Measurements from ENCODE around the gene DEDD. TPM values are rescaled to one million over a fixed set of nuclear protein-coding genes. Genes with fewer than 3 reads are reported as not detected.

Gene DEDD
- total and polyA plus RNA-seq, 2 of the 13 experiments (the other 11 are each of a cell fraction or from before 2014, with no cell fraction given), result 12.6 to 27.8 TPM

DNA sequence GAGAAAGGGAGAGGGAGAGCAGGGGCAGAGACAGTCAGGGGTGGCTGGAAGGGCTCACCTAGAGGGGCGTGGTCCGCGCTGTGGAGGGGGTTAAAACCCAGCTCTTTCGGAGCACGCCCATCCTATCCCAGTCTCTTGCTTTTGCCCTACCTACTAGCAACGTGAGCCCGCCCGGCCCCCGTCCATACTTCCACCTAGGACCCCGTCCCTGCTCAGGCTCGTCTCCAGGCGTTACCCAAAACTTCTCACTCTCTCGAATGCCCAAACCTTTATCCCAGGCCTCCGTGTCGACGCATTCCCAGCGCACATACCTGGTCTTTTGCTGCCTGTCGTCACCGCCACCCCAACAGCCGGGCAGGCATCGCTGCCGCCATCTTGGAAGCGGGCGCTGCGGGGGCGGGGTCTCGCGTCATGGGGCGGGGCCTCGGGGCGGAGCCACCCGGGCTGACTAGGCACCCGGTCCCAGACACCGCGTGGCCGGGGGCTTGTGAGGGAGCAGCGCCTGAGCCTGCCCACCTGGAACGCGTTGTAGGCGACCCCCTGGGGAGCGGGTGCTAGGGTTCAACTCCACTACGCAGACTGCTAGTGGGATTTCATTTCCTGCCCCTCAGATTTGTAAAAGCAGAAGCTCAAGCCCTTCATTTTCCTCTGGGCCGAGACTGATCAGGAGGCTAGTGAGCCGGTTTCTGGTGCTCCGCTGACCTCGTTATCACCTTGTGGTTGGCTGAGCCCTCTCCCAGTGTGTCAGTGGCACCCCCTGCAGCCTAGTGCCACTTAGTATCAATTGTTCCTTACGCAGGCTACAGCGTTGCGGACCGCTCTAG, 44.9 kb upstream of the DEDD start, which contains the start of gene B4GALT3 (continued):
- TF ChIP-seq, protein P1, sequence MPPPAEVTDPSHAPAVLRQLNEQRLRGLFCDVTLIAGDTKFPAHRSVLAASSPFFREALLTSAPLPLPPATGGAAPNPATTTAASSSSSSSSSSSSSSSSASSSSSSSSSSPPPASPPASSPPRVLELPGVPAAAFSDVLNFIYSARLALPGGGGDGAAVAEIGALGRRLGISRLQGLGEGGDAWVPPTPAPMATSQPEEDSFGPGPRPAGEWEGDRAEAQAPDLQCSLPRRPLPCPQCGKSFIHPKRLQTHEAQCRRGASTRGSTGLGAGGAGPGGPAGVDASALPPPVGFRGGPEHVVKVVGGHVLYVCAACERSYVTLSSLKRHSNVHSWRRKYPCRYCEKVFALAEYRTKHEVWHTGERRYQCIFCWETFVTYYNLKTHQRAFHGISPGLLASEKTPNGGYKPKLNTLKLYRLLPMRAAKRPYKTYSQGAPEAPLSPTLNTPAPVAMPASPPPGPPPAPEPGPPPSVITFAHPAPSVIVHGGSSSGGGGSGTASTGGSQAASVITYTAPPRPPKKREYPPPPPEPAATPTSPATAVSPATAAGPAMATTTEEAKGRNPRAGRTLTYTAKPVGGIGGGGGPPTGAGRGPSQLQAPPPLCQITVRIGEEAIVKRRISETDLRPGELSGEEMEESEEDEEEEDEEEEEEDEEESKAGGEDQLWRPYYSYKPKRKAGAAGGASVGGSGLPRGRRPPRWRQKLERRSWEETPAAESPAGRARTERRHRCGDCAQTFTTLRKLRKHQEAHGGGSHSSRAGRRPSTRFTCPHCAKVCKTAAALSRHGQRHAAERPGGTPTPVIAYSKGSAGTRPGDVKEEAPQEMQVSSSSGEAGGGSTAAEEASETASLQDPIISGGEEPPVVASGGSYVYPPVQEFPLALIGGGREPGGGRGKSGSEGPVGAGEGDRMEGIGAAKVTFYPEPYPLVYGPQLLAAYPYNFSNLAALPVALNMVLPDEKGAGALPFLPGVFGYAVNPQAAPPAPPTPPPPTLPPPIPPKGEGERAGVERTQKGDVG (CRISPR knock-in tag; IDR thresholded peaks at IDR 0.05; ENCODE audit: borderline replicate concordance), result 0 out of 2 replicates have a peak, but pooled peaks have one; percentile 39
- TF ChIP-seq MAFK (conservative IDR thresholded peaks at IDR 0.05 in 1 of 2, IDR thresholded peaks at IDR 0.05 in 1 of 2; ENCODE audit: low read length in 2 of 2) (no peak), ZNF619 (CRISPR knock-in tag; IDR thresholded peaks at IDR 0.05) (no peak), KDM5B (CRISPR knock-in tag; IDR thresholded peaks at IDR 0.05; ENCODE audit: borderline replicate concordance) (peak; percentile 80; the same call in 1 of the 2 replicates), NFYC (CRISPR knock-in tag; IDR thresholded peaks at IDR 0.05) (no peak), RARG (CRISPR knock-in tag; IDR thresholded peaks at IDR 0.05; ENCODE audit: low read depth) (peak; percentile 73; the same call in 1 of the 2 replicates), ZNF230 (CRISPR knock-in tag; IDR thresholded peaks at IDR 0.05) (peak; percentile 89), LCORL (IDR thresholded peaks at IDR 0.05) (no peak), LCORL (CRISPR knock-in tag; IDR thresholded peaks at IDR 0.05) (peak; percentile 20; the same call in 1 of the 2 replicates), MAFF (IDR thresholded peaks at IDR 0.05; ENCODE audit: low read depth, low read length) (no peak), ZNF878 (CRISPR knock-in tag; IDR thresholded peaks at IDR 0.05) (peak; percentile 44; the same call in 1 of the 2 replicates), DMAP1 (CRISPR knock-in tag; IDR thresholded peaks at IDR 0.05) (peak; percentile 98), PAX8 (CRISPR knock-in tag; IDR thresholded peaks at IDR 0.05; ENCODE audit: borderline replicate concordance) (peak; percentile 91; the same call in 1 of the 2 replicates)
- TF ChIP-seq, protein P2, sequence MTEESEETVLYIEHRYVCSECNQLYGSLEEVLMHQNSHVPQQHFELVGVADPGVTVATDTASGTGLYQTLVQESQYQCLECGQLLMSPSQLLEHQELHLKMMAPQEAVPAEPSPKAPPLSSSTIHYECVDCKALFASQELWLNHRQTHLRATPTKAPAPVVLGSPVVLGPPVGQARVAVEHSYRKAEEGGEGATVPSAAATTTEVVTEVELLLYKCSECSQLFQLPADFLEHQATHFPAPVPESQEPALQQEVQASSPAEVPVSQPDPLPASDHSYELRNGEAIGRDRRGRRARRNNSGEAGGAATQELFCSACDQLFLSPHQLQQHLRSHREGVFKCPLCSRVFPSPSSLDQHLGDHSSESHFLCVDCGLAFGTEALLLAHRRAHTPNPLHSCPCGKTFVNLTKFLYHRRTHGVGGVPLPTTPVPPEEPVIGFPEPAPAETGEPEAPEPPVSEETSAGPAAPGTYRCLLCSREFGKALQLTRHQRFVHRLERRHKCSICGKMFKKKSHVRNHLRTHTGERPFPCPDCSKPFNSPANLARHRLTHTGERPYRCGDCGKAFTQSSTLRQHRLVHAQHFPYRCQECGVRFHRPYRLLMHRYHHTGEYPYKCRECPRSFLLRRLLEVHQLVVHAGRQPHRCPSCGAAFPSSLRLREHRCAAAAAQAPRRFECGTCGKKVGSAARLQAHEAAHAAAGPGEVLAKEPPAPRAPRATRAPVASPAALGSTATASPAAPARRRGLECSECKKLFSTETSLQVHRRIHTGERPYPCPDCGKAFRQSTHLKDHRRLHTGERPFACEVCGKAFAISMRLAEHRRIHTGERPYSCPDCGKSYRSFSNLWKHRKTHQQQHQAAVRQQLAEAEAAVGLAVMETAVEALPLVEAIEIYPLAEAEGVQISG (CRISPR knock-in tag; IDR thresholded peaks at IDR 0.05), result no peak; the same call in none of the 2 replicates
- TF ChIP-seq, protein P3, sequence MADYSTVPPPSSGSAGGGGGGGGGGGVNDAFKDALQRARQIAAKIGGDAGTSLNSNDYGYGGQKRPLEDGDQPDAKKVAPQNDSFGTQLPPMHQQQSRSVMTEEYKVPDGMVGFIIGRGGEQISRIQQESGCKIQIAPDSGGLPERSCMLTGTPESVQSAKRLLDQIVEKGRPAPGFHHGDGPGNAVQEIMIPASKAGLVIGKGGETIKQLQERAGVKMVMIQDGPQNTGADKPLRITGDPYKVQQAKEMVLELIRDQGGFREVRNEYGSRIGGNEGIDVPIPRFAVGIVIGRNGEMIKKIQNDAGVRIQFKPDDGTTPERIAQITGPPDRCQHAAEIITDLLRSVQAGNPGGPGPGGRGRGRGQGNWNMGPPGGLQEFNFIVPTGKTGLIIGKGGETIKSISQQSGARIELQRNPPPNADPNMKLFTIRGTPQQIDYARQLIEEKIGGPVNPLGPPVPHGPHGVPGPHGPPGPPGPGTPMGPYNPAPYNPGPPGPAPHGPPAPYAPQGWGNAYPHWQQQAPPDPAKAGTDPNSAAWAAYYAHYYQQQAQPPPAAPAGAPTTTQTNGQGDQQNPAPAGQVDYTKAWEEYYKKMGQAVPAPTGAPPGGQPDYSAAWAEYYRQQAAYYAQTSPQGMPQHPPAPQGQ (CRISPR knock-in tag; IDR thresholded peaks at IDR 0.05; ENCODE audit: borderline replicate concordance), result no peak
- TF ChIP-seq, protein P4, sequence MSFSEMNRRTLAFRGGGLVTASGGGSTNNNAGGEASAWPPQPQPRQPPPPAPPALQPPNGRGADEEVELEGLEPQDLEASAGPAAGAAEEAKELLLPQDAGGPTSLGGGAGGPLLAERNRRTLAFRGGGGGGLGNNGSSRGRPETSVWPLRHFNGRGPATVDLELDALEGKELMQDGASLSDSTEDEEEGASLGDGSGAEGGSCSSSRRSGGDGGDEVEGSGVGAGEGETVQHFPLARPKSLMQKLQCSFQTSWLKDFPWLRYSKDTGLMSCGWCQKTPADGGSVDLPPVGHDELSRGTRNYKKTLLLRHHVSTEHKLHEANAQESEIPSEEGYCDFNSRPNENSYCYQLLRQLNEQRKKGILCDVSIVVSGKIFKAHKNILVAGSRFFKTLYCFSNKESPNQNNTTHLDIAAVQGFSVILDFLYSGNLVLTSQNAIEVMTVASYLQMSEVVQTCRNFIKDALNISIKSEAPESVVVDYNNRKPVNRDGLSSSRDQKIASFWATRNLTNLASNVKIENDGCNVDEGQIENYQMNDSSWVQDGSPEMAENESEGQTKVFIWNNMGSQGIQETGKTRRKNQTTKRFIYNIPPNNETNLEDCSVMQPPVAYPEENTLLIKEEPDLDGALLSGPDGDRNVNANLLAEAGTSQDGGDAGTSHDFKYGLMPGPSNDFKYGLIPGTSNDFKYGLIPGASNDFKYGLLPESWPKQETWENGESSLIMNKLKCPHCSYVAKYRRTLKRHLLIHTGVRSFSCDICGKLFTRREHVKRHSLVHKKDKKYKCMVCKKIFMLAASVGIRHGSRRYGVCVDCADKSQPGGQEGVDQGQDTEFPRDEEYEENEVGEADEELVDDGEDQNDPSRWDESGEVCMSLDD (CRISPR knock-in tag; IDR thresholded peaks at IDR 0.05; ENCODE audit: borderline replicate concordance), result no peak

All from HepG2 (cell line).